ENCODE results near the gene ASB13. TPM values are rescaled to one million over a fixed set of nuclear protein-coding genes. Genes with fewer than 3 reads are reported as not detected.
A peak's percentile ranks its signal among the peaks of the same experiment; 100 is the strongest.

Gene ASB13
- total RNA-seq, 4 donors from 2014 or later = 11.6 to 18.6 (median 16.5) TPM

DNA sequence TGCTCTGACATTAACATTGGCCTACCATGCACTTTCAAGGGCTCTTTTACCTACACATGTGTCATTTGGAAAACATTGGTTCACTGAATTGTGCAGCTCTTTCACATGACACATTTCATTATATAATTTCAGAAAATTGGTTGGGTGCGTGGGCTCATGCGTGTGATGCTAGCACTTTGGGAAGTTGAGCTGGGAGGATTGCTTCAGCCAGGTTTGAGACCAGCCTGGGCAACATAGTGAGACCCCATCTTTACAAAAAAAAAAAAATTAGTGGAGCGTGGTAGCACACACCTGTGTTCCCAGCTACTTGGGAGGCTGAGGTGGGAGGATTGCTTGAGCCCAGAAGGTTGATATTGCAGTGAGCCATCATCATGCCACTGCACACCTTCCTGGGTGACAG, 22.2 kb upstream of the ASB13 start:
- TF ChIP-seq EP300 (IDR thresholded peaks at IDR 0.05) (no peak), POLR2AphosphoS5 (IDR thresholded peaks at IDR 0.05) (no peak), POLR2A (IDR thresholded peaks at IDR 0.05) (no peak)
- TF ChIP-seq, protein P1, sequence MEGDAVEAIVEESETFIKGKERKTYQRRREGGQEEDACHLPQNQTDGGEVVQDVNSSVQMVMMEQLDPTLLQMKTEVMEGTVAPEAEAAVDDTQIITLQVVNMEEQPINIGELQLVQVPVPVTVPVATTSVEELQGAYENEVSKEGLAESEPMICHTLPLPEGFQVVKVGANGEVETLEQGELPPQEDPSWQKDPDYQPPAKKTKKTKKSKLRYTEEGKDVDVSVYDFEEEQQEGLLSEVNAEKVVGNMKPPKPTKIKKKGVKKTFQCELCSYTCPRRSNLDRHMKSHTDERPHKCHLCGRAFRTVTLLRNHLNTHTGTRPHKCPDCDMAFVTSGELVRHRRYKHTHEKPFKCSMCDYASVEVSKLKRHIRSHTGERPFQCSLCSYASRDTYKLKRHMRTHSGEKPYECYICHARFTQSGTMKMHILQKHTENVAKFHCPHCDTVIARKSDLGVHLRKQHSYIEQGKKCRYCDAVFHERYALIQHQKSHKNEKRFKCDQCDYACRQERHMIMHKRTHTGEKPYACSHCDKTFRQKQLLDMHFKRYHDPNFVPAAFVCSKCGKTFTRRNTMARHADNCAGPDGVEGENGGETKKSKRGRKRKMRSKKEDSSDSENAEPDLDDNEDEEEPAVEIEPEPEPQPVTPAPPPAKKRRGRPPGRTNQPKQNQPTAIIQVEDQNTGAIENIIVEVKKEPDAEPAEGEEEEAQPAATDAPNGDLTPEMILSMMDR (IDR thresholded peaks at IDR 0.05) = no peak
- WGBS = 95% methylated on average over 3 of the region's 3 CpGs
- no peak for DNase-seq (ENCODE audit: low spot score in 2 of 2)
- peaks cover 38% of the 10 kb centered on the region for H3K4me1 ChIP-seq
- no peak overlapping the region for H3K4me3 ChIP-seq
- H3K27ac ChIP-seq = no peak overlapping the region
- no peaks in the 10 kb centered on the region for H3K36me3 ChIP-seq
- H3K9me3 ChIP-seq = no peaks in the 10 kb centered on the region
- H3K27me3 ChIP-seq = no peaks in the 10 kb centered on the region

DNA sequence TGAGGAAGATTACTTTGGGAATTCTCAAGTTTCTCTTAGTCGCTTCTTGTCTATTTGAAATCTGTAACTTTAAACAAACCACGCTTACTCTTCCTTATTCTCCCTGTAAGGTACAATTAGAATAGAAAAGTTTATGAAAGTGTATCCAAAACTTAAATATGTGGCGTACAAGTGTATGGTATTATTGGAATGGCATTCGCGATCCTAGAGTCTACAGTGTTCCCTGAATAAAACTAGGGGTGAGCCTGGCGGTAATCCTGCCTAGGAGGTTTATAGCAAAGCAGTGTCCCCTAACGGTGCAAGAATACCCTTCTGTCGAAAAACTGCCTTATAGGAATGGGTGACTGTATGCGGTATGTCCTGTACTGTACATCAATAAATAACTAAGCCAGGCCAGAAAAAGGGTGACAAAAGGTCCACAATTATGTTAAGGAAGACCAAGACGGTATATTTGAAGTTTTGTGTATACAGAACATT, 19.4 kb upstream of the ASB13 start:
- no peak for DNase-seq (ENCODE audit: low spot score in 2 of 2)
- WGBS = 8% methylated on average over 10 of the region's 10 CpGs
- no peak for TF ChIP-seq POLR2AphosphoS5 (IDR thresholded peaks at IDR 0.05)
- TF ChIP-seq, protein P1 (IDR thresholded peaks at IDR 0.05) = no peak
- TF ChIP-seq EP300 (IDR thresholded peaks at IDR 0.05) = no peak
- TF ChIP-seq POLR2A (IDR thresholded peaks at IDR 0.05) = no peak

DNA sequence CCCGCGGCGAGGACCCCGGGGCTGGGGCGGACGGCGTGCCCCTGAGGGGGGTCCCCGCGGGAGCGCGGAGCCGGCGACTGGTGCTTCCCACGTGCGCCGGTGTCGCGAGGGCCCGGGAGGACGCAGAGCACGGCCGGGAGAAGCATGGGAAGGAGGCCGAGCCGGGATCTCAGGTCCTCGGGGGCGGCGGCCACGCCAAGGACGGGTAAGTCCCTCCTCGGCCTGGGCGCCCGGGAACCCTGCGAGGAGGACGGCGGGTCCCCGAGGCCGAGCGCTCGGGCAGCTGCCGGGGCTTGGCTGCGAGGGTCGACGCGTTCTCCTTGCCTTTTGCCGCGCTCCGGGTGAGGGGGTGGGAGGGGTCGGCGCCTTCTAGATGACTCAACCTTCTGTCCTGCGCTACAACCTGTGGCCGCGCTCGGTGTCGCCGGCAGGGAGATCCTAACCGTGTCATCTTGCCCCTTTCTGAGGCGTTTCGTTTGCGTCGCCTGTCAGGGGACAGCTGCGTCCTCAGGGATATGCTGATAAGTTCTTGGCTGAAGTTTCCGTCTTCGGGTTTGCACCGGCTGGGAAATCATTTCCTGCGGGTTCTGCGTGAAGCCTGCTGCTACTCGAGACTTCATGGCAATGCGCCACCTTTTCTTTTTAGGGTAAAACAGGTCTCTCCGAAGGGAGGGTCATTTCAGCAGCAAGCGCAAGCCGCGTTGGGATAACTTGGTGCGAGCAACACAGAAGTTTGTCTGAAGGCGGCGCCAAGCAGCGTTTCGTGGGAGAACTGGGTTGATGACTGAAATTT, 18.8 kb upstream of the ASB13 start:
- no peaks in the 10 kb centered on the region for H3K9me3 ChIP-seq
- peak overlapping the region; percentile 83 for H3K4me3 ChIP-seq
- 0% methylated on average over 24 of the region's 77 CpGs for WGBS
- TF ChIP-seq EP300 (IDR thresholded peaks at IDR 0.05) (no peak), POLR2AphosphoS5 (IDR thresholded peaks at IDR 0.05) (peak in 1 of 3 donors; percentile 6), POLR2A (IDR thresholded peaks at IDR 0.05) (no peak)
- TF ChIP-seq, protein P1 (IDR thresholded peaks at IDR 0.05) = peak in 1 of 2 donors; percentile 28
- H3K4me1 ChIP-seq = peaks cover 22% of the 10 kb centered on the region
- DNase-seq (ENCODE audit: low spot score in 2 of 2) = peak; percentile 77 to 87
- peak overlapping the region; percentile 93 for H3K27ac ChIP-seq
- H3K36me3 ChIP-seq = no peaks in the 10 kb centered on the region
- H3K27me3 ChIP-seq = no peaks in the 10 kb centered on the region

More for the DNA sequence above, 19.4 kb upstream of the ASB13 start:
- H3K27me3 ChIP-seq = no peaks in the 10 kb centered on the region
- peaks cover 22% of the 10 kb centered on the region for H3K4me1 ChIP-seq
- peak overlapping the region; percentile 83 for H3K4me3 ChIP-seq
- H3K9me3 ChIP-seq = no peaks in the 10 kb centered on the region
- peak overlapping the region; percentile 93 for H3K27ac ChIP-seq
- no peaks in the 10 kb centered on the region for H3K36me3 ChIP-seq

DNA sequence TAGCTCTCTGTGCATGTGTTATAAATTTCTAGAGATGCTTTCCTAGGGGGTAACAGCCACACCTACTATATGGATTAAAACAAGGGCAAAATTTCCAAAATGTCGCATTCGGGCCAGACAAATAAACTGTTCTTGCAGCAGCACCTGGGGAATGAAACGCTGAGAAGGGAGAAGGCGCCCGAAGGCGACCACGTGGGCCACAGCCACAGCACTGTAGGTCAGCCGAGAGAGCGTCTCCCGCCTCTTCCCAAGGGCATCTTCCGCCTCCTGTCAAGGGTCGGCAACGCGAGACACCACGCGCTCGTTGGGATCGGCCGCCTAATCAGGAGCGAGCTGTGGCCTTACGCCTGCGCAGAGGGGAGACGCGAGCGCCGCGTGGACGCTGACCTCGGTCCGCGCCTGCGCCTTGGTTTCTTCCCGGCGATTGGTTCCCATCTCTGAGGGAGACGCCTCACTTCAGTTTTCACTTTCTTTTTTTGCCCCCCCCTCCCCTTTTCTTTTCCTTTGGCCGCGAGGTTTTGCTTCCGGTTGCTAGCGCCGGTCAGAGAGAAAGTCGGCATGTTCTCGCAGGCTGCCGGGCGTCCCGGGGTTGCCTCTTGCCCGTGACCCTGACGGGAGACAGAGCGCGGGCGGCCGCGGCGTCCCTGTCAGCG, 18.0 kb upstream of the ASB13 start, which contains the start of gene TASOR2:
TSS of gene TASOR2 (plus strand) at position 521 of the 653 bp plus-strand sequence. CDS start 35,805 bp downstream, outside the sequence.
- TF ChIP-seq, protein P1 (IDR thresholded peaks at IDR 0.05) = no peak
- TF ChIP-seq POLR2AphosphoS5 (IDR thresholded peaks at IDR 0.05) (peak in 2 of 3 donors; percentile 40 to 45), POLR2A (IDR thresholded peaks at IDR 0.05) (no peak), EP300 (IDR thresholded peaks at IDR 0.05) (no peak)
- Histone ChIP-seq H3K4me1 (peaks cover 22% of the 10 kb centered on the region), H3K27ac (peak within 1 kb of the TSS; percentile 93), H3K4me3 (peak within 1 kb of the TSS; percentile 83), H3K9me3 (no peaks in the 10 kb centered on the region), H3K36me3 (no peaks in the 10 kb centered on the region), H3K27me3 (no peaks in the 10 kb centered on the region)
- WGBS = under 1% methylated on average over 54 of the region's 54 CpGs
- peak; percentile 97 to 98 for DNase-seq (ENCODE audit: low spot score in 2 of 2)

DNA sequence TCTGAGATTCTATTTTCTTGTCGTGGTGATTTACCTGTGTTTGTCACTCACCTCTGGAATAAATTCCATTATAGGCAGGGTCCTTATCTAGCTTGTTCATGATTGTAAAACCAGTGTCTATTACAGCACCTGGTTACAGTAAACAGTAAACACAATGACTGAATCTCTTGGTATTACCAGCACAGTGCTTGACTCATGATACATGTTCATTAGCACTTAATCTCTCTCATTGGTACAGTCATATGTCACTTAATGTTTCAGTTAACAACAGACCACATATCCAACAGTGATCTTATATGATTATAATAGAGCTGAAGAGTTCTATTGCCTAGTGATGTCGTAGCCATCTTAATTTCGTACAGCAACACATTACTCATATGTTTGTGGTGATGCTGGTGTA, 16.7 kb upstream of the ASB13 start:
- H3K27me3 ChIP-seq = no peaks in the 10 kb centered on the region
- DNase-seq (ENCODE audit: low spot score in 2 of 2) = no peak
- H3K36me3 ChIP-seq = no peaks in the 10 kb centered on the region
- no peak for TF ChIP-seq EP300 (IDR thresholded peaks at IDR 0.05)
- no peak for TF ChIP-seq POLR2AphosphoS5 (IDR thresholded peaks at IDR 0.05)
- TF ChIP-seq, protein P1 (IDR thresholded peaks at IDR 0.05) = no peak
- TF ChIP-seq POLR2A (IDR thresholded peaks at IDR 0.05) = no peak
- H3K27ac ChIP-seq = no peak overlapping the region
- H3K4me1 ChIP-seq = peaks cover 22% of the 10 kb centered on the region
- H3K9me3 ChIP-seq = no peaks in the 10 kb centered on the region
- WGBS = 77% methylated on average over 3 of the region's 3 CpGs
- no peak overlapping the region for H3K4me3 ChIP-seq
